ENCODE results near the gene NOTO.

DNA sequence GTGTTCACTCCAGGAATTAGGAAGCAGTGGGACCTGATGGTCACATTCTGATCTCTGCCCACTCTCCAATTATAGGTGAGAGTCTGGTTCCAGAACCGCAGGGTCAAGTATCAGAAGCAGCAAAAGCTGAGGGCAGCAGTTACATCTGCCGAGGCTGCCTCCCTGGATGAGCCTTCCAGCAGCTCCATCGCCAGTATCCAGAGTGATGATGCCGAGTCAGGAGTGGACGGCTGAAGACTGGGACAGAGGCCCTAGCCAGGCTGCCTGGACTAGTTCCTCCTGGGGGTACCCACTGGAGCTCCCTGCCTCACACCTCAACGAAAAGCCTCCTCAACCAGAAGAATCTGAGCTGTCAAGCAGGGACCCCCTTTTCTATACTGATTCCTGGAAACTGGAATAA is 8.3 kb downstream of the NOTO start:
- TF ChIP-seq CTCF (IDR thresholded peaks at IDR 0.05) (no peak), ZFX (IDR thresholded peaks at IDR 0.05; ENCODE audit: borderline replicate concordance) (no peak)
